NCI-H128 (cell line): ENCODE data around the gene GMDS.

Experiments used
- DNase-seq: peaks from one replicate; lab custom pipeline; 2025; ENCODE audit not compliant: unreplicated experiment; lab: John Stamatoyannopoulos, UW

The GMDS gene

GRCh38 chr6:2140438-2141128 lies 104.8 kb downstream of the GMDS start:
- DNase-seq, result no peak

- no peak for DNase-seq
These were observed 110.0 kb downstream of the GMDS start for GRCh38 chr6:2135401-2135800.

GRCh38 chr6:2134554-2134953 lies 110.9 kb downstream of the GMDS start:
- no peak for DNase-seq

GRCh38 chr6:2133716-2134310 lies 111.6 kb downstream of the GMDS start:
- DNase-seq, result no peak

GRCh38 chr6:2132916-2133315 lies 112.5 kb downstream of the GMDS start:
- DNase-seq, result no peak

GRCh38 chr6:2132416-2132815 lies 113.0 kb downstream of the GMDS start:
- no peak for DNase-seq

- DNase-seq, result no peak
These were observed 116.2 kb downstream of the GMDS start for GRCh38 chr6:2129182-2129621.

GRCh38 chr6:2127484-2127911 lies 117.9 kb downstream of the GMDS start:
- DNase-seq, result no peak

GRCh38 chr6:2126351-2126750 lies 119.1 kb downstream of the GMDS start:
- no peak for DNase-seq

- DNase-seq, result no peak
These were observed 120.2 kb downstream of the GMDS start for GRCh38 chr6:2125158-2125557.

GRCh38 chr6:2124260-2124709 lies 121.1 kb downstream of the GMDS start:
- DNase-seq, result no peak

- DNase-seq, result no peak
These were observed 124.5 kb downstream of the GMDS start for GRCh38 chr6:2120912-2121311.

- DNase-seq, result no peak
These were observed 126.1 kb downstream of the GMDS start for GRCh38 chr6:2119275-2119674.

- no peak for DNase-seq
These were observed 127.3 kb downstream of the GMDS start for GRCh38 chr6:2118136-2118535.

- no peak for DNase-seq
These were observed 128.0 kb downstream of the GMDS start for GRCh38 chr6:2117447-2117846.

- DNase-seq, result no peak
These were observed 128.9 kb downstream of the GMDS start for GRCh38 chr6:2116496-2116895.

GRCh38 chr6:2114100-2114499 lies 131.3 kb downstream of the GMDS start:
- no peak for DNase-seq

GRCh38 chr6:2111162-2111677 lies 134.2 kb downstream of the GMDS start:
- no peak for DNase-seq

- DNase-seq, result no peak
These were observed 134.9 kb downstream of the GMDS start for GRCh38 chr6:2110504-2110903.

- no peak for DNase-seq
These were observed 135.6 kb downstream of the GMDS start for GRCh38 chr6:2109796-2110195.

GRCh38 chr6:2108700-2109306 lies 136.6 kb downstream of the GMDS start:
- peak; percentile 77 for DNase-seq

GRCh38 chr6:2104524-2104880 lies 140.9 kb downstream of the GMDS start:
- no peak for DNase-seq
